Hematopoietic multipotent progenitor cell treated with erythropoietin and hydrocortisone succinate and interleukin-3 and kit ligand, for 15 days (in vitro differentiated cells): ENCODE data around the gene ACAT2.
"Not testable (repeated sequence)": the region's sequence is repeated elsewhere in the genome, so short reads cannot be mapped to it uniquely, and the experiment has no call there.

Experiments used
- DNase-seq: peaks from one replicate; pipeline ENCODE4 v3.0.0-alpha.2; 2015; ENCODE audit warnings: low spot score

The ACAT2 gene

DNA sequence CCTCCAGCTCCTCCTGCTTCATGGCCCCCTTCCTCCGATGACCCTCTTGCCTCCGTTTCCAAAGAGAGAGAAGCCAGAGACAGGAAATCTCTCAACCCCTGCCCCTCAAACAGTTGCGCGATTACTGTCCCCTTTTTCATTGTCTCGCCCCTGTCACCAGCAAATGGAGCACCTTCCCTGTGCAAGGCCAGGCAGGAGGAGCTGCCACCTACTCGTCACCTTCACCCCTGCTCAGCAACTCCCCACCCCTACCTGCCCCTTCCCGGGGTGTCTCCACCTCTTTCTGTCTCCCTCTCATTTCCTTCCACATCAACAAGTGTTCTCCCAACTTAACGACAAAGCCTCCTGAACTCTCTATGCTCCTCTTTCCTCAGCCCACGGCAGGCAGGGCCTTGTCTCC, 51.9 kb downstream of the ACAT2 start:
- no peak for DNase-seq

DNA sequence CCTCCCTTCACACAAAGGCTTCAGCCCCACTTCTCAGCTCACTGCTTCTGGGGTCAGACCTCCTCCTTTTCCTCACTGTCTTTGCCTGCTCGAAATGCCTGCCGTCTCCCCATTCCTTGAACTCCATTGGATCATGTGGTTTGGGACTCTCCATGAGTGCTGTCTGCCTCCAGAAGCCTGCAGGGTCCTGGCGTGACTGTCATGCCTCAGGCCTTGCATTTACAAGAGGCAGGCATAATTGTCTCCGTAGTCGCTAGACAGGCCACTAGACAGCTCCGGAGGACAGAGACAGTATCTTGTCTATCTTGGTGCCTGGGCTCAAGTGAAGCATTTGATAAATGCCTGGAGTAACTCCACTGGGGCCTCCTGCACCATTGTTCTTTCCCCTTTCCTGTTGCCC, 53.6 kb downstream of the ACAT2 start:
- no peak for DNase-seq

DNA sequence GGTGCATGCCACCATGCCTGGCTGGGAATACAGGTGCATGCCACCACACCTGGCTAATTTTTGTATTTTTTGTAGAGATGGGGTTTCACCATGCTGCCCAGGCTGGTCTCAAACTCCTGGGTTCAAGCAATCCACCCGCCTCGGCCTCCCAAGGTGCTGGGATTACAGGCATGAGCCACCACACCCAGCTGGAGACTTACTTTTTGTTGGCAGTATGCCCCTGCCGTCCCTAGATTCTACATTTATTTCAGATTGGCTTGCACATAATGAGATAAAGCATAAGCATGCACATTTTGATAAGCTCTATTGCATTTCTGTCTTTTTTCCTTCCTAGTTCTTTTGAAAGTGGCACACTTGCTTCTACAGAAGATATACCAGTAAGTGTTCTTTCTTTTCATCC, 54.9 kb downstream of the ACAT2 start:
- not testable (repeated sequence) for DNase-seq

DNA sequence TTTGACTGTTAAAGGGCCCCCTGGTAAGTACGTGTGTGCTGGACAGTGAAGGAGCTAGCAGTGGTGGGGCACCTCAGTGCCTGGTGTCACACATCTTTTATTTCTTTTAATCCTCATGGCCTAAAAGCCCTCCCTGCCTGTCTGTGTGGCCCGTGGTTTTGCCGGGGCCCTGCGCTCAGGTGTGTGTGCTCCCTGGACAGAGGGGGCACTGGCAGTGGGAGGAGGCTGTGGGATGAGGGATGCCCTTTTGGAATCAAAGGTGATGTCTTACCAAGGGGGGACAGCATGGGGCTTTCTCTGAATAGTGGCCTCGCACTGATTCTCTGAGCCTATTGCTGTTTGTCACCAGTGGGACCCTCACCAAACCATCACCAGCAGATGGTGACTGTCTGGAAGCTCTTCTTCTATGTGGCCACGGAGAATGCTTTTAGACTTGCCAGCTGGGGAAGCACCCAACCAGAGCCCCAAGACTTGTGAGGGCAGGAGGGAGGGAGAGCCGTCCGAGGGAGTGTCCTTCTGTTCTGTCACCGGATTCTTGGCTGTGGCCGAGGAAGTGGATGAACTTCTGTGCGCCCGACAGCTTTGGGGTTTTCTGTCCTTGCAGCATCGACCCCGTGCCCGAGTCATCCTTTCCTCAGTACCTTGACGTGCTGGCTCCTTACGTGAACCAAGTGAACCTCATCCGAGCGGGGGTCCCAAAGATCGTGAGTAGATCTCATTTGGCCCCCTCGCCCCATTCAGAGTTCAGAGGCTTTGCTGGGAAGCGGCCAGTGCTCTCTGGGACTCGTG, 56.3 kb downstream of the ACAT2 start:
- no peak for DNase-seq

DNA sequence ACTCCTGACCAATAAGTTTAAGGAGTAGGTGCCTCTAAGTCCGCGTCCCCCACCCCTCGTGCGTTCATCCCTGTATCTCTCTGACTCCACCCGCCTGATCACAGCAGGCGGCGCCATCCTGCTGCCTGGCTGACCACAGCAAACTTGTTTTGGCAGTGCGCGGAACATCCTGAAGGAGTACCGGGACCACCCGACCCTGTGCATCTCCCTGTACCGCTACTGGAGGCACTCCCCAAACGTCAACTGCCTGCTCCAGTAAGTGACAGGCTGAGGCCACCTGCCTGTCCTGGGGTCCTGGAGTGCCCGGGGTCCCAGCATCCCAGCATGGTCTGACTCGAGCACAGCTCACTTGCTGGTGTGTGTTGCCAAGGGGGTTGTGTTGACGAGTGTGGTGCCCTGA, 57.3 kb downstream of the ACAT2 start:
- no peak for DNase-seq

DNA sequence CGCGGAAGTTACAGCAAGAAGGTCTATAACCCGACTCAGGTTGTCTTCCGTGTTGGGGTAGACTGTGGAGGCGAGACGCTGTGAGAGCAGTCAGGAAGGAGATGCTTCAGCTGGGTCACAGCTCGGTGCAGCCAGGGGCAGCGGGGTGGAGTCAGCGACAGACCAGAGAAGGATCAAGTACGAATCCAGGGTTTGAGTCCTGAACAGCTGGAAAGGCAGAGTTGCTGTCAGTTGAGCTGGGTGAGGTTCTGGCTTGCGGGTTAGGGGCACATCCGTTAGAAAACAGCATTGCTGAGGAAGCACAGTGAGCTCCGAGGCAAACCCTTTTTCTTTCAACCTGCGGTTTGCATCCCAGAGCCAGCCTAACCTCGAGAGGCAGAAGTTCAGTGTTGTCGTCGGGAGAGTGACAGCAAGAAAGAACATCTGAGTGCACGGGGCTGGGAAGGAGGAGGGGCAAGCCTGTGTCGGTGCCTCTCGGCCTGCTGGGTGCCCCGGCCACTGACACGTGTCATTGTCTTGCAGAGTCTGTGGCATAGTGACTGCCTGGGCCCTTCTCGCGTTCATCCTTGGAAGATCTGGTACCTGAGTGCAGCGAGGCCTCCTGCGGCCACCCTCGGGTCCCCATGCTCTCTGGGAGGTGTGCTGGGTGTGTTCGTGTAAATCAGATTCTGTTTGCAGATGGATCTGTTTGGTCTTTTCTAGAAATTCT, 58.2 kb downstream of the ACAT2 start:
- no peak for DNase-seq

DNA sequence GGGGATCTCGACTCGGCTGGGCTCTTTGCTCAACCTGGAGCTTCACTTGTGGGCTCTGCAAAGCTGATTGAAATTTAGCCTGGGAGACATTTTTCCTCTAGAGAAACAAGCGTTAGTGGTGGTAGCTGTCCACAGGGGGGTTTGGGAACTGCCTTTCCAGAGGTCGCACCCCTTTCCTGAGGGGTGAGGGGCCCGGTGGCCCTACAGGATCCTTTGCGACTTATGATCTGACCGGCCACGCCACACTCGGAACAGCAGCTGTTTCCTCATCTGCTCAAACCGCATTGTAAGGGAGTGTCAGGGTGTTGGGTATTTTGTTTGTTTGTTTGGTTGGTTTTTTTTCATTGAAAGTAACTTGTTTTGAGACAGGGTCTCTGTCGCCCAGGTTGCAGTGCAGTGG, 59.3 kb downstream of the ACAT2 start:
- DNase-seq = no peak

DNA sequence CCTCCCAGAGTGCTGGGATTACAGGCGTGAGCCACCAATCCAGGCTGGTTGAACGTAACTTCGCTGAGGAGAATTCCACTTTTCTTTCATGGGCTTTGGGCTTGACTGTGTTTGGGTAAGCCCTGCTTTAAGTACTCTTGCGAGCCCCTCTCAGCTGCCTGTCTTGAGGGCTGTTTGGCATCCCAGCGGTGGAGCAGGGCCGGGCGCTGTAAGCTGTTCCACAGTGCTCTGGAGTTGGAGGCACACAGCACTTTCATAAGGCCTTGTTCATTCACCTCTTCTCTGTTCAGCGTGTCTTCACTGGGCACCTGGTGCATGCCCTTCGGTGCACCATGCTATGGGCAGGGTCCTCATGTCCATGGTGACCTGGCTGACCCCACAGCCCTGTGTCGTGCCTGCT, 59.9 kb downstream of the ACAT2 start:
- no peak for DNase-seq

DNA sequence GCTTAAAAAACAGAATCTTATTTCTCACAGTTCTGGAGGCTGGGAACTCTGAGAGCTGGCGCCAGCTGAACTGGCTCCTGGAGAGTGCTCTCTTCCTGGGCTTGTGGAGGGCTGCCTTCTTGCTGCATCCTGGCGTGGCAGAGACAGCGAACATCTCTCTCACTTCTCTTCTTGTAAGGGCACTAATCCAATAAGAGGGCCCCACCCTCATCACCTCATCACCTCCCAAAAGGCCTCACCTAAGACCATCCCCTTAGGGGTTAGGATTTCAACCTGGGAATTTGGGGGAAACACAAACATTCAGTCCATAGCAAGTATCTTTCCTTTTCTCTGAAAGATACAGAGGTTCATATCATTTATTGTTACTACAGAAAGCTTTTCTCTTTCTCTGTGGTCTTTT, 62.1 kb downstream of the ACAT2 start:
- no peak for DNase-seq

DNA sequence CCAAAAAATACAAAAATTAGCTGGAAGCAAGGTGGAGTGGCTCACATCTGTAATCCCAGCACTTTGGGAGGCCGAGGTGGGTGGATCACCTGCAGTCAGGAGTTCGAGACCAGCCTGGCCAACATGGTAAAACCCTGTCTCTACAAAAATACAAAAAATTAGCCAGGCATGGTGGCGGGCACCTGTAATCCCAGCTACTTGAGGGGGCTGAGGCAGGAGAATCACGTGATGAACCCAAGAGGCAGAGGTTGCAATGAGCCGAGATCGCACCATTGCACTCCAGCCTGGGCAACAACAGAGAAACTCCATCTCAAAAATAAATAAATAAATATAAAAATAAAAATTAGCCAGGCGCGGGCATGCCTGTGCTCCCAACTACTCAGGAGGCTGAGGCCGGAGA, 62.8 kb downstream of the ACAT2 start:
- DNase-seq = not testable (repeated sequence)

DNA sequence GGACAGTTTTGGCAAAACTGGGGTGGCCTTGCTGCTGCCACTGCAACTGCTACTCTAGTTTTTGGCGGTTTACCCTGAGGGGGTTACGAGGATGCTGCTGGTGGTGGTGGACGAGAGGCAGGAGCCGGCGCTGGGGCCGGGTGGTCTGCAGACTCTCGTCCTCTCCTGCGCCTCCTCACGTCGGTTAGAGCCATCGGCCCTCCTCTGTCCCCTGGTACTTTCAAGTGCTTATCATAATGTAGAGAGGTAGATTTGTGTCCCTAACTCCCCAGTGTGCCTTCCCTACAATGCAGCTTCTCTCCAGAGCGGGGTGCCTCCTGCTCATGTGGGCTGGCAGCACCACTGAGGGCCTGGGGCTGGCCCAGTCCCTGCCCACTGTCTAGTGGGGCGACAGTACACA, 64.2 kb downstream of the ACAT2 start:
- no peak for DNase-seq

DNA sequence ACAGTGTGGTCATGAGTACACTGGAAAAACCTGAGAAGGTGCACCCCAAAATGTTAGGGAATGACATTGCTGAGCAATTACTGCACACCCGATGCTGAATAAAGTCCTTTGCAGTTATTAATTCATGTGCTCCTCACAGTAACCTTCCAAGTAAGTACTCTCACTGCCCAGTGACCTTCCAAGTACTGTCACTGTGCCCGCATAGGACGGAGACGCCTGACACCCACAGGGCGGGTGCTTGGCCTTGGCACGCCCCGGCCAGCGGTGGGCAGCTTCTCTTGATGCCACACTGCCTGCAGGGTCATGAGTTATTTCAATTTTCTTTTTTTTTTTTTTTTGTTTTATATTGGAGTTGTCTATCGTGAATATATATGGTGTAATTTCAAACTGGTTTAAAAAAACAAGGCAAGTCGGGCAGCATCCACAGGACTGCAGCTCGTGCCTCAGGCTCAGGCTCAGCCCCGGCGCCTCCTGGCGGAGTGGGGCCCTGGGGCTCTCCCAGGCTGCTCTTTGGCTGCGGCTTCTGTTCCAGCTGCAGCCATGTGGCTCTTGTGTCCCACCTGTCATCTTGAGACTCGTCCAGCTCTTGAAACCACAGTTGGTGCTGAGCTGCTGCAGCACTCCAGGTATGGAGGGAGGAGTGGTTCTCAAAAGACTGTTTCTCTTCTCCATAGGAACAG, 65.3 kb downstream of the ACAT2 start:
- DNase-seq = no peak

DNA sequence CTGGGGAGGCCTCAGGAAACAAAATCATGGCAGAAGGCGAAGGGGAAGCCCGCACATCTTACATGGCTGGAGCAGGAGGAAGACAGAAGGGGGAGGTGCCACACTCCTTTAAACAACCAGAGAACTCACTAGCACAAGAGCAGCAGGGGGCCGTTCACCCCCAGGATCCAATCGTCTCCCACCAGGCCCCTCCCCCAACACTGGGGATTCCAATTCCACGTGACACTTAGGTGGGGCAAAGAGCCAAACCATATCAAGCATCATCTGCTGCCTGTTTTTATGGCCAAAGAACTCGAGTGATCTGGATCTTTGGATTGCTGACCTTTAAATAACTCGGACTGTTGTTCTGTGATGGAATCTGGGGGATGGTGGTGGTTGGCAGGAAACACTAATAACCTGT, 66.2 kb downstream of the ACAT2 start:
- no peak for DNase-seq
